Smooth muscle cell (in vitro differentiated cells): ENCODE measurements around the gene DCDC2. TPM values are rescaled to one million over a fixed set of nuclear protein-coding genes. Genes with fewer than 3 reads are reported as not detected.

Source experiments
- polyA plus RNA-seq: library from polyadenylated mRNA; unstranded; fragments of >200 nt; fragmentation: Nextera tagmentation; extraction: Ambion mirVana; gene quantifications from 2 replicates; pipeline ENCODE4 v1.2.1, GENCODE V29; 2016
- small RNA-seq: library from RNA; depleted of rRNA; stranded (forward); fragments of <200 nt; gene quantifications from one replicate; pipeline ENCODE3, GENCODE V24; 2014
- total RNA-seq: library from RNA; depleted of rRNA; stranded (reverse); fragments of >200 nt; gene quantifications from 2 replicates; pipeline ENCODE4 v1.2.3, GENCODE V29; 2014

Gene DCDC2
- total and polyA plus RNA-seq, 2 experiments from 2014 or later, result not detected

Small RNA genes within 50 kb of the gene (small RNA-seq; reads per million reads assigned to genes)
- not detected for gene RF00218
- not detected for gene RNU6-391P

Other genes with a start within 250 kb of the DCDC2 start
- 0.09 TPM in 1 of 2 replicates, not detected in the other for gene NRSN1, start 231.8 kb downstream of the DCDC2 start, total RNA-seq
- not detected in 2 replicates for gene NRSN1, start 231.8 kb downstream of the DCDC2 start, polyA plus RNA-seq
- 27.7 and 38.6 TPM in 2 replicates for gene MRS2, start 44.9 kb upstream of the DCDC2 start, total RNA-seq
- 19.7 and 28.2 TPM in 2 replicates for gene MRS2, start 44.9 kb upstream of the DCDC2 start, polyA plus RNA-seq
- 0.13 and 0.27 TPM in 2 replicates for gene GPLD1, start 131.5 kb upstream of the DCDC2 start, total RNA-seq
- gene GPLD1, start 131.5 kb upstream of the DCDC2 start, polyA plus RNA-seq, result 0.14 and 0.40 TPM in 2 replicates
- gene ALDH5A1, start 136.9 kb upstream of the DCDC2 start, total RNA-seq, result 3.0 and 5.2 TPM in 2 replicates
- 1.7 and 2.0 TPM in 2 replicates for gene ALDH5A1, start 136.9 kb upstream of the DCDC2 start, polyA plus RNA-seq